ENCODE data around the gene BICD1. TPM values are rescaled to one million over a fixed set of nuclear protein-coding genes. Genes with fewer than 3 reads are reported as not detected.

The BICD1 gene
- total and polyA plus RNA-seq, 8 donors = 13.6 to 21.2 (median 19.6) TPM

DNA sequence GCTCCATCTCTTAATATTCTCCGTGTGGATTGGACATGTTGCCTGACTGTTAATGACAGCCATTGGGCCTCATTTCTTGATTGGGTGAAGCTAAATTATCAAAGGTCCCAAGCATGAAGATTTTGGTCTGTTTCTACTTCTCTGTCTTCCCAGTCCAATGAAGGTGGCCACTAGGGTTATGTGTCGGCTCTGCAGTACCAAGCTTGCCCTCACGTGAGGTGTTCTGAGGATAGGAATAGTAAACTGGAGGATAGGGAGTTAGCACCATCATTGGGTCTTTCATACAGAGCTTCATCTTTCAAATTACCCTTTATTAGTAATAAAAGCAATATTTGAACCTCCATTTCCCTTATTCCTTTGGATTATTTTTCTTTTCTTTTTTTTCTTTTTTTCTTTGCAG lies 21.9 kb upstream of the BICD1 start:
- DNase-seq (no peak), ATAC-seq (no peak)
- no peak overlapping the region for H3K4me3 ChIP-seq
- intact Hi-C loops (cut with DNase I) = no loop called here
- no peaks in the 10 kb centered on the region for H3K36me3 ChIP-seq
- H3K9me3 ChIP-seq = no peaks in the 10 kb centered on the region
- H3K27ac ChIP-seq = no peak overlapping the region
- H3K27me3 ChIP-seq = no peaks in the 10 kb centered on the region
- TF ChIP-seq, protein P1, sequence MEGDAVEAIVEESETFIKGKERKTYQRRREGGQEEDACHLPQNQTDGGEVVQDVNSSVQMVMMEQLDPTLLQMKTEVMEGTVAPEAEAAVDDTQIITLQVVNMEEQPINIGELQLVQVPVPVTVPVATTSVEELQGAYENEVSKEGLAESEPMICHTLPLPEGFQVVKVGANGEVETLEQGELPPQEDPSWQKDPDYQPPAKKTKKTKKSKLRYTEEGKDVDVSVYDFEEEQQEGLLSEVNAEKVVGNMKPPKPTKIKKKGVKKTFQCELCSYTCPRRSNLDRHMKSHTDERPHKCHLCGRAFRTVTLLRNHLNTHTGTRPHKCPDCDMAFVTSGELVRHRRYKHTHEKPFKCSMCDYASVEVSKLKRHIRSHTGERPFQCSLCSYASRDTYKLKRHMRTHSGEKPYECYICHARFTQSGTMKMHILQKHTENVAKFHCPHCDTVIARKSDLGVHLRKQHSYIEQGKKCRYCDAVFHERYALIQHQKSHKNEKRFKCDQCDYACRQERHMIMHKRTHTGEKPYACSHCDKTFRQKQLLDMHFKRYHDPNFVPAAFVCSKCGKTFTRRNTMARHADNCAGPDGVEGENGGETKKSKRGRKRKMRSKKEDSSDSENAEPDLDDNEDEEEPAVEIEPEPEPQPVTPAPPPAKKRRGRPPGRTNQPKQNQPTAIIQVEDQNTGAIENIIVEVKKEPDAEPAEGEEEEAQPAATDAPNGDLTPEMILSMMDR (IDR thresholded peaks at IDR 0.05) = no peak
- no peaks in the 10 kb centered on the region for H3K4me1 ChIP-seq

DNA sequence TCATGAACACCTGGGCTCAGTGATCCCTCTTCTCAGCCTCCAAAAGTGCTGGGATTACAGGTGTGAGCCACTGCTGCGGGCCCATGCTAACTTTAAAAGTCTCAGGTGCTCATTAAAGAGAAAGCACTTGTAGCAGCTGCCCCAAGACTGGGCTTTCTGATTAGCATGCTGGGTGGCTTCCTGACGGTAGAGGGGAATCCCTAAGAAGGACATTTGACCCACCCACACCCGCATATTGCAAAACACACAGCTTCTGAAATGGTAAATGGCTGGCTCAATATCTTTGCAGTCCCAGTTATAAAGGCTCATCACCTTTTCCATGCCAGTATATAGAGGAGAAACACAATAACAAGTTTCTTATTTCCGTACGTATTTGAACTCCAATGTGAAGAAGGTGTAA lies 19.3 kb upstream of the BICD1 start:
- H3K27ac ChIP-seq = no peak overlapping the region
- no peak overlapping the region for H3K4me3 ChIP-seq
- TF ChIP-seq, protein P1 (IDR thresholded peaks at IDR 0.05) = no peak
- H3K27me3 ChIP-seq = no peaks in the 10 kb centered on the region
- intact Hi-C loops (cut with DNase I) = no loop called here
- no peaks in the 10 kb centered on the region for H3K36me3 ChIP-seq
- DNase-seq (no peak), ATAC-seq (no peak)
- H3K4me1 ChIP-seq = no peaks in the 10 kb centered on the region
- H3K9me3 ChIP-seq = no peaks in the 10 kb centered on the region

DNA sequence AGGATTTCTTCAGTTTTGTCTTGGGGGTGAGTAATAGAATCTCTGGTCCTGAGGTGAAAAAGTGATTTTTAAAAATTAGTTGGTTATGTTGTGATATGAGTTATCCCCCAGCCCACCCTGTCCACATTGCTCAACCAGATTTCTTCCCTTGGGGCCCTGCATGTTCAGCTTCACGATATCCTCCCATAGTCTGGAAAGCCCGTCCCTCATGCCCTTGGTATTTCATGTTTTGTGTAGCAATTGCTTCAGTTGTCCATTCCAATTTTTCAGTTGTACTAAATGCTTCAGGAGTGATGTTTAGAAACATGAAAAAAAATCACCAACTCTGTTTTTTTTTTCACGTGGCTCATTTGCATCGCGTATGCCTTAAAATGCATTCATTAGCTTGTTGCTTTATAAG lies 17.5 kb upstream of the BICD1 start:
- no peaks in the 10 kb centered on the region for H3K36me3 ChIP-seq
- no peaks in the 10 kb centered on the region for H3K27me3 ChIP-seq
- no peaks in the 10 kb centered on the region for H3K4me1 ChIP-seq
- intact Hi-C loops (cut with DNase I) = no loop called here
- TF ChIP-seq, protein P1 (IDR thresholded peaks at IDR 0.05) = no peak
- no peak for ATAC-seq
- no peak for DNase-seq
- no peak overlapping the region for H3K4me3 ChIP-seq
- no peaks in the 10 kb centered on the region for H3K9me3 ChIP-seq
- no peak overlapping the region for H3K27ac ChIP-seq

DNA sequence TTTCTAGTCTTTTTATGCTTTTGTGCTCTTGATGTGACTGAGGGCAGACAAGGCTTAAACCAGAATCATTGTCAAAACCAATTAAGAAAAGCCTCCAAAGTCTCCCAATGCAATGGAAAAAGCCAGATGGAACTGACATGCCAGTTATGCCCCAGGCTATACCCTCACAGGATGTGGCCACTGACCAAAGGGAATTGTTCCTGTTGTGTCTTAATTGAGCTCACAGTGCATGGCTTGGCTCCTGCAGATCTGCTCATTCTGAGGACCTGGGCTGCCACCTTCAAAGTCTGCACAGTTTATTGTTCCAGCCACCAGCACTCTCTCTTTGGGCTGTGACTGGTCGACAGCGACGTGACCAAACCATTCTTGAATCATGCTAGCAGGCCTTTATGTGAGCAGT lies 17.1 kb upstream of the BICD1 start:
- TF ChIP-seq, protein P1 (IDR thresholded peaks at IDR 0.05) = no peak
- Histone ChIP-seq H3K4me3 (no peak overlapping the region), H3K9me3 (no peaks in the 10 kb centered on the region), H3K27ac (no peak overlapping the region), H3K36me3 (no peaks in the 10 kb centered on the region), H3K27me3 (no peaks in the 10 kb centered on the region), H3K4me1 (no peaks in the 10 kb centered on the region)
- intact Hi-C loops (cut with DNase I) = no loop called here
- ATAC-seq = no peak
- no peak for DNase-seq

DNA sequence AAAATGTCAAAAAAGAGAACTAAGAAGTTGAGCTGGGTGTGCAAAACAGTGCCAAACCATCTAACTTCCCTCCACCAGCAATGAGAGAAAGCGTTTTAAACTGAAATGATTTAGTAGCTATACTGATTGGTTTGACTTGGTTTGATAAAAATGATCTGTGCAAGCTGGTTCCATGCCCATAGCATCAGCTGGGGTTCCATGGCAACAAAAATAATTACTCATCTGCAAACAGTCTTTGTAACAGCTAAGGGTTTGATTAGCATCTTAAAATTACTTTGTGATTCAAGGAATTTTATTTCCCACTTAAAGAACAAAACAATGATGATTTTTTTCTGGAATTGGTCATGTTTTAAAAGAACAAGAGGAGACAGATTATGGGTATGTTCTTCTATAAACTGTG lies 15.0 kb upstream of the BICD1 start:
- no peak for DNase-seq
- ATAC-seq = no peak
- Histone ChIP-seq H3K4me3 (no peak overlapping the region), H3K27me3 (no peaks in the 10 kb centered on the region), H3K36me3 (no peaks in the 10 kb centered on the region), H3K4me1 (no peaks in the 10 kb centered on the region), H3K9me3 (no peaks in the 10 kb centered on the region), H3K27ac (no peak overlapping the region)
- intact Hi-C loops (cut with DNase I) = no loop called here
- TF ChIP-seq, protein P1 (IDR thresholded peaks at IDR 0.05) = no peak
